NCI-H1092 (cell line): ENCODE results near the gene NME3.
"Not testable (repeated sequence)": the region's sequence is repeated elsewhere in the genome, so short reads cannot be mapped to it uniquely, and the experiment has no call there.

Source experiments
- DNase-seq: peaks from one replicate; lab custom pipeline; 2025; lab: John Stamatoyannopoulos, UW

Gene NME3

GRCh38 chr16:1747934-1748333 is 23.4 kb downstream of the NME3 start:
- no peak for DNase-seq

DNA sequence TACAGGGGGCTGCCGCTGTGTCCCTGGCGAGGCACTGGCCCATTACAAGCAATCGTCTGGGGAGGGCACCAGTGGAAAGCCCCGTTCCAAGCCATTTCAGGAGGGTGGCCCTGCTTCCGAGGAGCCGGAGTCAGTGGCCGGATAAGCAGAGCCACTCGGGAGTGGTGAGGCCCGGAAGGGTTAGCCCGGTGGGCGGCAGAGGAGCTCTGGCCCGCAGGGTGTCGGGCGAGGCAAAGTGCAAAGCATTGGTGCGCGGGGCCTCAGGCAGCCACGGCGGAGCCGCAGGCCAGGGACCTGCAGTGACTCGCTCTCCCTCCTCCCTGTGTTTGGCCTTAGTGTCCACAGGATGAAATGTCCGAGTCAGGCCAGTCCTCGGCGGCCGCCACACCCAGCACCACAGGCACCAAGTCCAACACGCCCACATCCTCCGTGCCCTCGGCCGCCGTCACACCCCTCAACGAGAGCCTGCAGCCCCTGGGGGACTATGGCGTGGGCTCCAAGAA is 24.6 kb downstream of the NME3 start:
- no peak for DNase-seq

DNA sequence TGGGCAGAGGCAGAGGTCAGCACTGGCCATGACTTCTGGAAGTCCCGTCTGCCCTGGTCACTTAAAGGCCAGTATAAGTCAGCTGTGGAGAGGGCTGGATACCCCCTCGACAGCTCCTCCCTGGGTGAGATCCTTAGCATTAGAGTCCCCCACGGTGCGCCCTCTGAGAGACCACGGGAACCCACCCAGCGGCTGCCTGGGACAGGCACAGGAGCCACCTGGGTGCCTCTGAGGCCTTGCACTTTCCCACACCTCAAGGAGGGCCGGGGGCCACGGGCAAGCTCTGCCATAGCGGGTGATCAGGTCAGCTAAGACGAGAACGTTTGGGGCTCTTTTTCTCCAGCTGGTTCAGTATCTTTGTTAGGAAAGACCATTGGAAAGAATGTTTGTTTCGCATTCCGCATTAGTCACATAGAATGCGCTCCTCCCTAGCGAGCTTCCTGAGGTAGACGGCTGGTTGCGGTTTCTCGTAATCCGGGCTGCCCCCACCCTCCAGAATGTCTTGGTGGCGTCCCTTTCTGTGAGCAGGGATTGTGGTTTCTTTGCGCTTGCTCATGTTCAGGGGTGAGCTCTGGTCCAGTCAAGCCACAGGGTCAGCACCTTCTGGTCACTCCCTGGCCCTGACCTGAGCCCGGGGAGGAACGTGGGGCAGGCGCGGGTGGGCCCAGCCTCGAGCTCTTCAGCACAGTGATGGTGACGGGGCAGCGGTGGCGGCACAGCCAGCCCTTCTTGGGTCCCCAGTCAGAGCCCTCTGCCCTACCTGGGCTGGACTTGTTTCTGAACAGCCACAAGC is 25.2 kb downstream of the NME3 start:
- DNase-seq = no peak

- DNase-seq = no peak
Observed at GRCh38 chr16:1745181-1745899, 26.0 kb downstream of the NME3 start.

DNA sequence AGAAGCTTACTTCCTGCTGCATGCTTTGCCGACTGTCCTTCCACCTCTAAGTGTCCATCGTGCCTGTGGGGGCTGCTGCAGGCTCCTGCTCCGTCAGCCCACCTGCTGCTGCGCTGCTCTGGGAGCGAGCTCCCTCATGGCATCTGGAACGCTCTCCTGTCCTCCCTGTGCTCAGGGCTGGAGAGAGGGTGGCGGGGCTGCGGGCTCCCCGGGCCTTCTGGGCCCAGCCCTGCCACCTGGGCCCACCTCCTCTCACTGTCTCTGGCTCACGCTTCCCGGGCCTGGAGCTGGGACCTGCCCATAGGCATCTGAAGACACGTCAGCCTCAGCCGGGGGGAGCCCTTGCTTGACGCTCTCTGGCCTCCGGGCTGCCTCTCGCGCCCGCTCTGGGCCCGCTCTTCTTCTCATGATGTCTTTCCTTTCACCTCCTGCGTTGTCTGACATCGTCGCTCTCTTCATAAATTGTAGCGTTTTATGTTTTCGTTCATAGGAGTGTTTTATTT is 27.0 kb downstream of the NME3 start:
- DNase-seq = no peak

DNA sequence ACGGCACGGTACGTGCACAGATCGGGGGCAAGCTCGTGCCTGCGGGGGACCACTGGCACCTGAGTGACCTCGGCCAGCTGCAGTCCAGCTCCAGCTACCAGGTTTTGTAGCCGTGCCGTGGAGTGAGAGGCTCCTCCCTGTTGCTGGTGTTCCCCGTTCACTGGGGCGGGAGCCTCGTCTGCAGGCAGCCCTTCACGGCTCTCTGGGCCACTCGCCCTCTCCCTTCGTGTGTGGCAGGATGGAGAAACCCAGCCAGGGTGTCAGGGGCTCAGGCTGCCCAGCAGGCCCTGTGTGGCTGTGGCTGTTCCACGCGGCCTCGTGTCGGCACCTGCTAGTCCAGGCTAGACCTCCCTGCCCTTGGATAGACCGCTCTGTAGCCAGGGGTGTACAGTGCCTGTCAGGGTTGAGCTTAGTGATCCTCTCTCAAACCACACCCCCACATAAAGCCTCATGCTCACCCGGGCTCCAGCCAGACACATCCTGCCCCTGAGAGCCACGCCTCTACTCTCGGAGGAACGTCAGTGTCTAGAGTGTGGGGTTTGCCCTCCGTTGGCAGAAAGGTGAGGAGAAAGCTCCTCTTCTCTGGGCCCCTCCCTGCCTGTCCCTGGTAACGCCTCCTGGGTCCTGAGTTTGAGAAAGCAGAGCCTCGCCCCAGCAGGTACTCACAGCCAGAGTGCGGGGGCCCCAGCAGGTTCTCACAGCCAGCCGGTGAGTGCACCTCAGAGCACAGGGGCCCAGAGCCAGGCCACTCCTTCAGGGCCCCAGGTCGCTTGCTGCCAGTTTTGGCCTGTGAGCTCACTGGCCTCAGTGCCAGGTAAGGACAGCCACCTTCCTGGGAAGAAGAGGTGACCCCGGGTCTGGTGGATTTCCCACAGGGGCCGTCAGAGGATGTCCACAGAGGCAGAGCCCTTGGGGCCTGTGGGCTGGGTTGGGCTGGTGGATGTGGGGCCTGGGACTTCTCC is 27.7 kb downstream of the NME3 start:
- DNase-seq = no peak

DNA sequence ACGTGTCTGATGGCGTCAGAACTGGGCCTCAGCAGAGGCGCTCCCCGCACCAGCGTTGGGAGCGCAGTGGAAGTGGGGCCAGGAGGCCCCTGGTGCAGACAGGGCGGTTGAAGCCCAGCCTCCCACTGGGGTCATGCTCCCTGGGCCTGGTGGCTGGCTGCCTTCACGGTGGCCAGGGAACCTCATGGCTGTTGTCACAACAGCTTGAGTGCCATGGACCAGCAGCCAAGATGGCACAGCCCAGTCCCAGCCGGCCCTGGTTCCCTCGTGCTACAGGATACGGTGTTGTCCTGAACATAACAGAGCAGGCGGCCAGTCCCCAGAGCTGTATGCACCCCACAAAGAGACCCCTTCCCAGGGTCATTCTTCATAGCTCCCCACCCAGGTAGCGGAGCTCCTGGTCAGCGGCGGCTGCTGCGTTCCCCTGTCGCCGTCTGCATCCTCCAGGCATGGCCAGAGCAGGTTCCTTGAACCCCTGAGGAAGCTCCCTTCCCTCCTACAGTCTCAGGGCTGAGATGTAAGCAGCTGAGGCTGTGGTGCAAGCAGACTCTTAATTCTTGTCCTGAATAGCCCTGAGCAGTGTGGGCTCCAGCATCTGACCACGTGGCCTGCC is 29.7 kb downstream of the NME3 start:
- no peak for DNase-seq

DNA sequence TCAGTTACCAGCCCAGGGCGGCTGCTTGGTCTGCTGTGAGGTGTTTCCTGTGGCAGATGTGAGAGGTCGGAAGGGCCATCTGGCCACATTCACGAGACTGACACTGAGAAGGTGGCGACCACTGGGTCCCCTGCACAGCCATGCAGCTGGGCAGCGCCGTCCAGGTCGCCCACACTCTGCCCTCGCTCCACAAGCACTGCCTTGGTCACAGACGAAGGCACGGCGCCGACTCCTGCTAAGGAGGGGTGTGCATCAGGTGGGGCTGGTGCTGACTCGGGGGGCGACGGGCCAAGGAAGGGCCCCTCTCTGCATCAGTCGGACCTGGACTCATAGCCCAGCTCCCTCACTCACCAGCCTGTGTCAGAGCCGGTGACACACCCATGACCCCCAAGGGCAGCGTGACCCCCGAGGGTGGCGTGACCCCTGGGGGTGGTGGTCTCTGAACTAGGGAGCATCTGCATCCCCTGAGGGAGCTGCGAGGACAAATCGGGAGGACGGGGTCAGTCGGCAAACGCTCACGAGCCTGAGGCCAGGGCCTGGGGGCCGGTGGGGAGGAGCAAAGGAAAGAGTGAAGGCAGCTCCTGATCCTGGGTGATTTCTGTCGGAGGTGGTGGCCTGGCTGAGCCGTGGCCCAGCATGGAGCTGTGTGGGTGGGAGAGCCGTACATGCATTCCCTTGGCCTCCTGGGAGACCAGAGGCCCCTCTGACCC is 30.4 kb downstream of the NME3 start:
- no peak for DNase-seq

DNA sequence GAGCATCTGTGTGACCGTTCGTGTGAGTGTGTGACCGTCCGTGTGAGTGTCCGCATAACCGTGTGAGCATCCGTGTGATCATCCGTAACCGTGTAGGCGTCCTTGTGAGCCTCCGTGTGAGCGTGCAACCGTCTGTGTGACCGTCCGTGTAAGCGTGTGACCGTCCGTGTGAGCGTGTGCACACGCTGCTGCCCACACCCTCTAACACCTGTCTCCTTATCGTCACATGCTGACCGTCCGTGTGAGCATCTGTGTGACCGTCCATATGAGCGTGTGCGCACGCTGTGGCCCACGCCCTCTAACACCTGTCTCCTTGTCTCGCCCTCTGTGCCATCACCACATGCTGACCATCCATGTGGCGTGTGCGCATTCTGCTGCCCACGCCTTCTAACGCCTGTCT is 31.1 kb downstream of the NME3 start:
- DNase-seq = no peak

- no peak for DNase-seq
Observed at GRCh38 chr16:1734816-1735215, 36.5 kb downstream of the NME3 start.

- DNase-seq = no peak
Observed at GRCh38 chr16:1734123-1734522, 37.2 kb downstream of the NME3 start.

DNA sequence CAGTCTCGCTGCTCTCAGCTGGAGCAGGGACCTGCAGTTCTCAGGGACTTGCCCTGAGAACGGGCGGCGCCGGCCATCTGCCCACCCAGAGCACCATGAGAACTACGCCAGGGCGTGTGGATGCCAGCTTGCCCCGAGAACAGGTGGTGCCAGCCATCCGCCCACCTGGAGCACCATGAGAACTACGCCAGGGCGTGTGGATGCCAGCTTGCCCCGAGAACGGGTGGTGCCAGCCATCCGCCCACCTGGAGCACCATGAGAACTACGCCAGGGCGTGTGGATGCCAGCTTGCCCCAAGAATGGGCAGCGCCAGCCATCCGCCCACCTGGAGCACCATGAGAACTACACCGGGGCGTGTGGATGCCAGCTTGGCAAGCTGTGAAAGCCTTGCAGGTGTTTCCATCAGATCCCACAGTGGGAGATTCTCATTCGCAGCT is 38.8 kb downstream of the NME3 start:
- not testable (repeated sequence) for DNase-seq

- no peak for DNase-seq
Observed at GRCh38 chr16:1732071-1732470, 39.3 kb downstream of the NME3 start.

DNA sequence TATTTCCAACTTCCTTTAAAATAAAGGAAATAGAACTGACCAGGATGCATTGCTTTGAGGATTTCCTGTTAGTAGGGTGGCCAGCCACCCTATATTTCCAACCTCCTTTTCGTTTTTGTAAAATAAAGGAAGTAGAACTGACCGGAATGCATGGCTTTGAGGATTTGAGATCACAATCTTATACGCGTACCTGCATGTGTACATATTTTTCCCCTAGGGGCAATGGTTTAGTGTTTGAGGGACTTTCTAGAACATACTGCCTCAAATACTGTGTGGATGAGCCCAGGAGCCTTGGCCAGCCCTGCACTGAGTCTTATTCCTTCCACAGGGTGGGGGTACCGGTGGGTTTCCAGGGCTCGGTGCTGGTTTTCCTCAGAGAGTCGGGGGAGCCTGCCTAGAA is 39.7 kb downstream of the NME3 start:
- no peak for DNase-seq

DNA sequence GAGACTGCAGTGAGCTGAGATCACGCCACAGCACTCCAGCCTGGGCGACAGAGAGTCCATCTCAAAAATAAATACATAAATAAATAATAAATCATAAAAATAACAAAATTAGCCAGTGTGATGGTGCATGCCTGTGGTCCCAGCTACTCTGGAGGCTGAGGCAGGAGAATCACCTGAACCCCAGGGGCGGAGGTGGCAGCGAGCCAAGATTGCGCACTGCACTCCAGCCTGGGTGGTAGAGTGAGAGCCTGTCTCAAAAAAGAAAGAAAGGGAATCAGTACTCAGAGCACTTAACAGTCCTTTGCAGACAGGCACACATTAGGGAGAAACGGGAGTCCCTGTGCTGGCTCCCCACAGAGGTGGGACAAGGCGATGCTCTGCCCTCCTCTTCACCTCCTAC is 40.3 kb downstream of the NME3 start:
- DNase-seq = no peak

DNA sequence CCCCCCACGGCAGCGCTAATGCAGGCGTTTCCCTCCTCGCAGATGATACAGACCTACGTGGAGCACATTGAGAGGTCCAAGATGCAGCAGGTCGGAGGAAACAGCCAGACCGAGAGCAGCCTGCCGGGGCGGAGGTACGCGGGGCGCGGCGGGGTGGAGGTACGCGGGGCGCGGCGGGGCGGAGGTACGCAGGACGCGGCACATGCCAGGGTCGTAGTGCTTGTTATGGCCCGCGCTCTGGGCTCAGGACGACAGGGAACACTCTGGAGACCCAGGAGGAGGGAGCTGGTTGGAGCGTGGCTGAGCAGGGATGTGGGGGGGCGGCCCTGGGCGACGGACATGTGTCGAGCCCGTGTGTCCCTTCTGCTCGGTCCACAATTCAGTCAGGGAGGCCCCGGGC is 41.9 kb downstream of the NME3 start:
- no peak for DNase-seq

DNA sequence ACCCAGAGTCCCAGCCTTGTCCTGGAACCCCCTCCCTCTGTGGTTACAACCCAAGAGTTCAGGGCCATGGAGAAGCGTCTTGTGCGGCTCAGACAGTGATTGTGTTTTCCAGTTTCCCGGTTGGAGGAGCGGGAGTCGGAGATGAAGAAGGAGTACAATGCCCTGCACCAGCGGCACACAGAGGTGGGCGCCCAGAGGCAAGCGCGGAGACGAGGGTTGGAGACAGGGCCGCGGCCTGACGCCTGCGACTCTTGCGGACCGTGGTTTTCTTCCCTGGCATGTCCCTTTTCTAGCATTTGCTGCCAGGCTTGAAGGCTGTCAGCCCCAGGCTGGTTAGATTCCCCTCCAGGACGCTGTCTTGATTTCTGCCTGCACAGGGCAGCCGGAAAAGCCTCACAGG is 42.3 kb downstream of the NME3 start:
- no peak for DNase-seq

DNA sequence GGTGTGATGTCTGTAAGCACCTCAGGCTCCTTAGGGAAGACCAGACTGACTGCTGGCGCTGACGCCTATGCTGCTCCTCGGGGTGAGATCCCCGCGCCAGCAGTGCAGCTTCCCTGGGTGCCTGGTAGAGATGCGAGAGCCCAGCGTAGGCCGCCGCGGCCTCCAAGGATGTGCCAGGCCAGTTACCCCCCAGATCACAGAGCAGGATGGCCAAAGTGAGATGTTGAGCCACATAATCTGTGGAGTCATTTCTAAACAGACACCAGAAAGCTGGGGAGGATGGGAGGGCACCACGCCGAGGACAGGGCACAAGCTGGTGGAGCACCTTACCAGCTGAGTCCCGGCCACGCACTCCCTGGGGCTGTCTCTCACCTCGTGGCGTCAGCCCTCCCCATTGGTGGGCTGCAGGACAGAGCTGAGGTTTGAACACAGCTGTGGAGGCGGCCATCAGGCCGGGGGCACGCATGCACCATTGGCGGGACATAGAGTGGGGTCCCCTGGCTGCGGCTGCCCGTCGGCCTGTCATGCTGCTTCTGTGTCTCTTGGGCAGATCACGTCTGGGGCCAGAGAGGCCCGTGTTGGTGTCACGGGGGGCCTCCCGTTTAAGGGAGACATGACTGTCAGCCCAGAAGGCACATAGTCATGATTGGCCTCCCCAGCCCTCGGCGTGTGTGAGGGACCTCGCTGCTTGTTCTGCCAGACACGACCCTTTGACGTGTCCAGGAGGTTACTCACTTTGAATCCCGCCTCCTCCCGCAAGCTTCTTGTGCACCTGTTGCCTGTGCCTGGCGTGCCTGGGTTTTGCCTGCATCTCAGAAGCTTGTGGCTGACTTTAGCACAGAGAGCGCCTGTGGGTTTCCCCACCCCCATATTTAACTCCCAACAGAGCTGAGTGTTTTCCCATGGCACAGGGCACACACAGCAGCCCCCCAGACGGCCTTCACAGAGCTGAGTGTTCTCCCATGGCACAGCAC is 43.4 kb downstream of the NME3 start:
- DNase-seq = no peak

DNA sequence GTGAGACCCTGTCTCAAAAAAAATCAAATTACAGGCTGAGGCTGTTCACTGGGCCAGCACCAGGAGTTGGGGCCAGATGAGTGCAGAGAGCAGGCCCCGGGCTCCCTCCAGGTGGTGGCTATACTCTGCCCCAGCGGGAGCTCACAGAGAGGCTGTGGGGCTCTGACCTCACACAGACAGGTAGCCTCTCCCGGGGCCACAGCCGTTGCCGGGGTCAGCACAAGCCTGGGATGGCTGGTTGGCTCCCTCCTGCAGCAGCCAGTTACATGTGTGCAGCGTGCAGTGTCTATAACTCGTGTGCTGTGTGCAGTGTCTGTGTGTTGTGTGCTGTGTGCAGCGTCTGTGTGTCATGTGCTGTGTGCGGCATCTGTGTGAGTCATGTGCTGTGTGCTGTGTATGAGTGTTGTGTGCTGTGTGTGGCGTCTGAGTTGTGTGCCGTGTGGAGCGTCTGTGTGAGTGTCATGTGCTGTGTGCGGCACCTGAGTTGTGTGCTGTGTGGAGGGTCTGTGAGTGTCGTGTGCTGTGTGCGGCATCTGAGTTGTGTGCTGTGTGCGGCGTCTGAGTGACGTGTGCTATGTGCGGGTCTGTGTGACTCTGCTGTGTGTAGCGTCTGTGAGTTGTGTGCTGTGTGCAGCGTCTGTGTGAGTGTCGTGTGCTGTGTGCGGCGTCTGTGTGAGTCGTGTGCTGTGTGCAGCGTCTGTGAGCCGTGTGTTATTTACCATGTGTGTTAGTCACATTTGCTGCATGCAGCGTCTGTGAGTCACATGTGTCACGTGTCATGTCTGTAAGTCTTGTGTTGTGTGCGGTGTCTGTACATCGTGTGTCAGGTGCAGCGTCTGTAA is 44.5 kb downstream of the NME3 start:
- no peak for DNase-seq
